ENCODE results near the gene PHTF2. TPM values are rescaled to one million over a fixed set of nuclear protein-coding genes. Genes with fewer than 3 reads are reported as not detected.

The PHTF2 gene
- total RNA-seq, 1 donor from 2014 or later = 4.2 TPM

DNA sequence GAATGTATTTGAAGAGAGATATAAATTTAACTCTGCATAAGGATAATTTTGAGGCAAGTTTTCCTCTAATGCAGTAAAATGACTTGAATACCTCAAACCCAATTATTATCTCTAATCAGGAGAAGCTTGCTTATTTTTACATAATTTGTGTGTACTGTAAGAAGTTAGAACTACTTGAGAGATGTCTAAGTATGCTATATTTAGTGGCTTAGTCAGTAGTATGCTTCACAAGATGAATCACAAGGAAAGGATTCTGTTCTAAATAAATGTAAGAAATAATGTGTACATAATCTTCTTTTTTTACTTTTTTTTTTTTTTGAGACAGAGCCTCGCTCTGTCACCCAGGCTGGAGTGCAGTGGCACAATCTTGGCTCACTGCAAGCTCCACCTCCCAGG lies 13.7 kb downstream of the PHTF2 start:
- DNase-seq (ENCODE audit: low read depth) (peak; percentile 82), FAIRE-seq (no peak)
- Histone ChIP-seq H3K36me3 (ENCODE audit: control insufficient read depth, insufficient read depth, low read length) (no peaks in the 10 kb centered on the region), H3K27me3 (ENCODE audit: control insufficient read depth, insufficient read depth, low read length) (no peaks in the 10 kb centered on the region), H3K4me3 (ENCODE audit: low read depth, low read length) (no peak overlapping the region)
- TF ChIP-seq, protein P1, sequence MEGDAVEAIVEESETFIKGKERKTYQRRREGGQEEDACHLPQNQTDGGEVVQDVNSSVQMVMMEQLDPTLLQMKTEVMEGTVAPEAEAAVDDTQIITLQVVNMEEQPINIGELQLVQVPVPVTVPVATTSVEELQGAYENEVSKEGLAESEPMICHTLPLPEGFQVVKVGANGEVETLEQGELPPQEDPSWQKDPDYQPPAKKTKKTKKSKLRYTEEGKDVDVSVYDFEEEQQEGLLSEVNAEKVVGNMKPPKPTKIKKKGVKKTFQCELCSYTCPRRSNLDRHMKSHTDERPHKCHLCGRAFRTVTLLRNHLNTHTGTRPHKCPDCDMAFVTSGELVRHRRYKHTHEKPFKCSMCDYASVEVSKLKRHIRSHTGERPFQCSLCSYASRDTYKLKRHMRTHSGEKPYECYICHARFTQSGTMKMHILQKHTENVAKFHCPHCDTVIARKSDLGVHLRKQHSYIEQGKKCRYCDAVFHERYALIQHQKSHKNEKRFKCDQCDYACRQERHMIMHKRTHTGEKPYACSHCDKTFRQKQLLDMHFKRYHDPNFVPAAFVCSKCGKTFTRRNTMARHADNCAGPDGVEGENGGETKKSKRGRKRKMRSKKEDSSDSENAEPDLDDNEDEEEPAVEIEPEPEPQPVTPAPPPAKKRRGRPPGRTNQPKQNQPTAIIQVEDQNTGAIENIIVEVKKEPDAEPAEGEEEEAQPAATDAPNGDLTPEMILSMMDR (IDR thresholded peaks at IDR 0.05; ENCODE audit: insufficient read depth, low read length, severe bottlenecking) = no peak

DNA sequence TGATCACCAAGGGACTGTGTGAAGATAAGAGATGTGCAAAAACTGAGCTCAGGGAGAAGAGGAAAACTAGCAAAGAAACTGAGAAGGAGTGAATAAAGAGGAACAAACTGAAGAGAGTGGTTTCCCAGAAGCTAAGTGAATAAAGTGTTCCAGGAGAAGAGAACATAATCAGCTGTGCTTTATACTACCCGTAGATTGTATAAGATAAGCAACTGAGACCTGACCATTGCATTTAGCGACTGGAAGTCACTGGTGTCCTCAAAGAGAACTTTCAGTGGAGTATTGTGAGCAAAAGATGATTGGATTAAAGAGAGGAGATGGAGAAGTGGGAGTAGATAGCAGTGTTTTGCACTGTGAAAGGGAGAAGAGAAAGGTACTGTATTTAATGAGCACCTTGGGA lies 14.6 kb downstream of the PHTF2 start:
- H3K36me3 ChIP-seq (ENCODE audit: control insufficient read depth, insufficient read depth, low read length) = no peaks in the 10 kb centered on the region
- H3K4me3 ChIP-seq (ENCODE audit: low read depth, low read length) = no peak overlapping the region
- H3K27me3 ChIP-seq (ENCODE audit: control insufficient read depth, insufficient read depth, low read length) = no peaks in the 10 kb centered on the region
- TF ChIP-seq, protein P1 (IDR thresholded peaks at IDR 0.05; ENCODE audit: insufficient read depth, low read length, severe bottlenecking) = no peak
- DNase-seq (ENCODE audit: low read depth) (no peak), FAIRE-seq (no peak)

DNA sequence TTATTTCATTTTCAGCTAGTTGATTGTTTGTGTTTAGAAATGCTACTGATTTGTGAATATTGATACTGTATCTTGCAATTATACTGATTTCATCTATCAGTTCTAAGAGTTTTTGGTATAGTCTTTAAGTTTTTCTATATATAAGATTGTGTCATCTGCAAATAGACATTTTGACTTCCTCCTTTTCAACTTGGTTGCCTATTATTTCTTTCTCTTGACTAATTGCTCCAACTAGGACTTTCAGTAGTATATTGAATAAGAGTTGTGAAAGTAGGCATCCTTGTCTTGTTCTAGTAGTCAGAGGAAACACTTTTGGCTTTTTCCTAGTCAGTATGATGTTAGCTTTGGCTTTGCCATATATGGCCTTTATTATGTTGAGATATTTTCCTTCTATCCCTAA lies 20.4 kb downstream of the PHTF2 start:
- H3K27me3 ChIP-seq (ENCODE audit: control insufficient read depth, insufficient read depth, low read length) = no peaks in the 10 kb centered on the region
- DNase-seq (ENCODE audit: low read depth) (no peak), FAIRE-seq (no peak)
- H3K36me3 ChIP-seq (ENCODE audit: control insufficient read depth, insufficient read depth, low read length) = no peaks in the 10 kb centered on the region
- H3K4me3 ChIP-seq (ENCODE audit: low read depth, low read length) = no peak overlapping the region
- TF ChIP-seq, protein P1 (IDR thresholded peaks at IDR 0.05; ENCODE audit: insufficient read depth, low read length, severe bottlenecking) = no peak

DNA sequence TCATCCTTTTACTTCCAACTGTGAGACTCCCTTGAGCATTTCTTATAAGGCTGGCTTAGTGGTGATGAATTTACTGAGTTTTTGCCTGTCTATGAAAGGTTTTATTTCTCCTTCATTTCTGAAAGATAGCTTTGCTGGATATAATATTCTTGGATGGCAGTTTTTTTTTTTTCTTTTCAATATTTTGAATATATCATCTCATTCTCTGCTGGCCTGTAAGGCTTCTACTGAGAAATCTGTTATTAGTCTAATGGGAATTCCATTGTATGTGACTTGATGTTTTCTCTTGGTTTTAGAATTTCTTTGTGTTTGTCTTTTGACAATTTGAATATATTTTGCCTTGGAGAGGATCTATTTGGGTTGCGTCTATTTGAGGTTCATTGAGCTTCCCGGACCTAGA lies 22.4 kb downstream of the PHTF2 start:
- DNase-seq (ENCODE audit: low read depth) (no peak), FAIRE-seq (no peak)
- no peaks in the 10 kb centered on the region for H3K36me3 ChIP-seq (ENCODE audit: control insufficient read depth, insufficient read depth, low read length)
- no peak overlapping the region for H3K4me3 ChIP-seq (ENCODE audit: low read depth, low read length)
- H3K27me3 ChIP-seq (ENCODE audit: control insufficient read depth, insufficient read depth, low read length) = no peaks in the 10 kb centered on the region
- TF ChIP-seq, protein P1 (IDR thresholded peaks at IDR 0.05; ENCODE audit: insufficient read depth, low read length, severe bottlenecking) = no peak

DNA sequence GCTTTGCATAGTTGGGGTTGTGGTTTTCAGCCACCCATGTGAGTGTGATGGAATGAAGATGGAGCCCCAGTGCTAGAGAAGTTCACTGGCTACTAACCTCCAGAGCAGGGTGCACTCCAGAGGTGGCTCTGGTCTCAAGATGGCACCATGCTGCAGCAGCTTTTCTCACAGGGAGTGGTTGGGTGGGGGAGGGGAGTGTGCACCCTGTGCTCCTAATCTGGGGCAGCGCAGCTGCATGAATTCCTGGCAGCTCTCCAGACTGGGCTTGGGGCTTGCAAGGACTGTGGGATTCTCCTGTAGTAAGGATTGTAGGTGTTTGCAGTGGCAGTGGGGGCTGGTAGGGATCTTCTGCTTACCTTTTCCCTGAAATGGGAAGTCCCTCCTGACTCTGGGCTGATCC lies 23.7 kb downstream of the PHTF2 start:
- no peaks in the 10 kb centered on the region for H3K27me3 ChIP-seq (ENCODE audit: control insufficient read depth, insufficient read depth, low read length)
- no peaks in the 10 kb centered on the region for H3K36me3 ChIP-seq (ENCODE audit: control insufficient read depth, insufficient read depth, low read length)
- TF ChIP-seq, protein P1 (IDR thresholded peaks at IDR 0.05; ENCODE audit: insufficient read depth, low read length, severe bottlenecking) = no peak
- no peak overlapping the region for H3K4me3 ChIP-seq (ENCODE audit: low read depth, low read length)
- FAIRE-seq = no peak
- no peak for DNase-seq (ENCODE audit: low read depth)

DNA sequence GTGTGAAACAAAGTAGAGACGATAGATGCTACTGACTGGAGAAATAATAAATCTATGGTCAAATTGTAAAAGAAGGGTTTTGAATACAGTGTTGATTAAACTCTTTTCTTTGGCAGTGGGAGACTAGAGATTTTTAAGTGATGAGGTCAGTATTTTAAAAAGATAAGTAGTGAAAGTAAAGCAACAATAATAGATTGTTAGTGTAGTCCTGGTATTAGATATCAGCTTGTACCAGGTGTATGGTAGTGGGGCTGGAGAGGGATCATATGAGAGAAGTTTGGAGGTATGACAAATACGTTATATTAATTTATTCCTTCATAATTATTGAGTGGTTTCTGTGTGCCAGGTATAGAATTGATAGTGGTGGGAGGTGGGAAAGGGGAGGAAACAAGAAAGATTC lies 25.2 kb downstream of the PHTF2 start:
- DNase-seq (ENCODE audit: low read depth) = no peak

More for the DNA sequence above, 25.2 kb downstream of the PHTF2 start:
- Histone ChIP-seq H3K4me3 (ENCODE audit: low read depth, low read length) (no peak overlapping the region), H3K27me3 (ENCODE audit: control insufficient read depth, insufficient read depth, low read length) (no peaks in the 10 kb centered on the region), H3K36me3 (ENCODE audit: control insufficient read depth, insufficient read depth, low read length) (no peaks in the 10 kb centered on the region)
- TF ChIP-seq, protein P1 (IDR thresholded peaks at IDR 0.05; ENCODE audit: insufficient read depth, low read length, severe bottlenecking) = no peak
- no peak for FAIRE-seq

Data from bronchial epithelial cell (primary cell).